RWPE2 (cell line): ENCODE data around the gene PRR36.
A peak's percentile ranks its signal among the peaks of the same experiment; 100 is the strongest.

Experiments used
- ATAC-seq: fragments of 200-7000 bp; cut with Tn5 transposase; 3 replicates; pipeline ENCODE4 v1.9.1; 2021; ENCODE audit warnings: low read depth
- DNase-seq: peaks from one replicate; pipeline ENCODE4 v3.0.0-alpha.2; 2020; ENCODE audit warnings: low spot score
- H3K27ac ChIP-seq: fragments of 450-650 bp; 2 replicates; pipeline ENCODE4 v1.5.1; 2017; ENCODE audit warnings: mild to moderate bottlenecking; ENCODE audit not compliant: poor library complexity, severe bottlenecking
- H3K27me3 ChIP-seq: fragments of 250-450 bp; sonication (Bioruptor Pico); 2 replicates; pipeline ENCODE4 v1.5.1; 2021; ENCODE audit warnings: mild to moderate bottlenecking, moderate library complexity; ENCODE audit not compliant: insufficient read depth, poor library complexity, severe bottlenecking
- H3K36me3 ChIP-seq: fragments of 250-450 bp; sonication (Bioruptor Pico); 2 replicates; pipeline ENCODE4 v1.5.1; 2020; ENCODE audit warnings: low read depth, mild to moderate bottlenecking, moderate library complexity
- H3K4me1 ChIP-seq: fragments of 250-450 bp; sonication (Bioruptor Pico); 2 replicates; pipeline ENCODE4 v1.5.1; 2021; ENCODE audit warnings: mild to moderate bottlenecking, moderate library complexity; ENCODE audit not compliant: insufficient read depth, poor library complexity, severe bottlenecking
- H3K4me3 ChIP-seq: fragments of 250-450 bp; sonication (Bioruptor Pico); 2 replicates; pipeline ENCODE4 v1.5.1; 2021; ENCODE audit warnings: mild to moderate bottlenecking, moderate library complexity; ENCODE audit not compliant: severe bottlenecking
- H3K9me3 ChIP-seq: fragments of 250-450 bp; sonication (Bioruptor Pico); 2 replicates; pipeline ENCODE4 v1.5.1; 2021; ENCODE audit warnings: mild to moderate bottlenecking, moderate library complexity; ENCODE audit not compliant: severe bottlenecking
- CTCF ChIP-seq: fragments of 450-650 bp; IDR thresholded peaks from one replicate; pipeline ENCODE4 v1.5.1; 2017; ENCODE audit warnings: mild to moderate bottlenecking, moderate library complexity; ENCODE audit not compliant: poor library complexity, severe bottlenecking

PRR36 gene

GRCh38 chr19:7839476-7839875 is 34.7 kb downstream of the PRR36 start:
- Histone ChIP-seq H3K36me3 (no peaks in the 10 kb centered on the region), H3K27me3 (no peaks in the 10 kb centered on the region), H3K9me3 (no peaks in the 10 kb centered on the region), H3K27ac (no peak overlapping the region), H3K4me1 (peaks cover 13% of the 10 kb centered on the region), H3K4me3 (no peak overlapping the region)
- DNase-seq, result no peak
- ATAC-seq, result no peak
- no peak for TF ChIP-seq CTCF

DNA sequence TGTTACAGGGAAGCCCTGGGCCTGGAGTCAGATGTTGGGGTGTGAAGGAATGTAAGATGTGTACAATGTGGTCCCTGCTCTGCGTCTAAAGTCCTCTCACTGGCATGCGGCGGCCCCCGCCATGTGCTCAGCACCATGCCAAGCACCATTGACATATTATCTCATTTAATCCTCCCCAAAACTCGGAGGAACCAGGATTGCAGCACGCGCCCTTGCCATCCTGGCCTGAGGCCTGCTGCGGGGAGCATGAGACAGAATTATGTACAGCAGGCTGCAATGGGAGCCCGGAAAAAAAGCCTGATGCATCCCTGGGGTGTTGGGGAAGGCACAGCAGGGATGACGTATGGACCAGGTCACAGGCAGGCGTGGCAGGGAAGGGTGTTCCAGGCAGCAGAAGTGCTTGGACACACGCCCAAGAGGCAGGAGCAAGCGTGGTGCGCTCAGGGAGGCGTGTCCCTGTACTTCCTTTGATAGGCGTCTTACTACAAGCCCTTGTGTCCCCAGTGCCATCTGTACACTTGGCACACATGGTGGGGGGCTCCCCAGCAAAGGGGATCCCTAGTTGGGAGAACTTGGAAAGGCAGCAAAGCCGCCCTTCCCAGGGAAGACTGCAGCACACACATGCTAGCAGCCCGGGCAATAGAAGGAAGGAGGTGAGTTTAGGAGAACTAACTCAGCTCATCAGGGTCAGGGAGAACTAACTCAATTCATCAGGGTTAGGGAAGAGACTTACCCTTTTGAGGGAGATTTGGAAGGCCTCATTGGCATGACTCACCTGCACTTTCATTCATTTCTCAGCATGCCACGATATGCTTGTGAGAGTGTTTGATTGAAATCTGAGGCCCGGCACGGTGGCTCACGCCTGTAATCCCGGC is 40.7 kb downstream of the PRR36 start:
- peaks cover 30% of the 10 kb centered on the region for H3K4me1 ChIP-seq
- H3K36me3 ChIP-seq, result no peaks in the 10 kb centered on the region
- peak; percentile 96 for DNase-seq
- peak; percentile 55 for ATAC-seq
- no peak overlapping the region for H3K4me3 ChIP-seq
- no peaks in the 10 kb centered on the region for H3K27me3 ChIP-seq
- H3K27ac ChIP-seq, result peak overlapping the region; percentile 88
- H3K9me3 ChIP-seq, result no peaks in the 10 kb centered on the region
- no peak for TF ChIP-seq CTCF

GRCh38 chr19:7832781-7833180 is 41.4 kb downstream of the PRR36 start:
- no peak overlapping the region for H3K4me3 ChIP-seq
- peak overlapping the region; percentile 88 for H3K27ac ChIP-seq
- DNase-seq (no peak), ATAC-seq (no peak)
- peaks cover 25% of the 10 kb centered on the region for H3K4me1 ChIP-seq
- TF ChIP-seq CTCF, result no peak
- H3K9me3 ChIP-seq, result no peaks in the 10 kb centered on the region
- no peaks in the 10 kb centered on the region for H3K36me3 ChIP-seq
- H3K27me3 ChIP-seq, result no peaks in the 10 kb centered on the region

- Histone ChIP-seq H3K4me3 (no peak overlapping the region), H3K27ac (peak overlapping the region; percentile 88), H3K36me3 (no peaks in the 10 kb centered on the region), H3K4me1 (peaks cover 20% of the 10 kb centered on the region), H3K27me3 (no peaks in the 10 kb centered on the region), H3K9me3 (no peaks in the 10 kb centered on the region)
- ATAC-seq, result no peak
- no peak for TF ChIP-seq CTCF
- DNase-seq, result no peak
Observed at GRCh38 chr19:7832009-7832408, 42.2 kb downstream of the PRR36 start.

DNA sequence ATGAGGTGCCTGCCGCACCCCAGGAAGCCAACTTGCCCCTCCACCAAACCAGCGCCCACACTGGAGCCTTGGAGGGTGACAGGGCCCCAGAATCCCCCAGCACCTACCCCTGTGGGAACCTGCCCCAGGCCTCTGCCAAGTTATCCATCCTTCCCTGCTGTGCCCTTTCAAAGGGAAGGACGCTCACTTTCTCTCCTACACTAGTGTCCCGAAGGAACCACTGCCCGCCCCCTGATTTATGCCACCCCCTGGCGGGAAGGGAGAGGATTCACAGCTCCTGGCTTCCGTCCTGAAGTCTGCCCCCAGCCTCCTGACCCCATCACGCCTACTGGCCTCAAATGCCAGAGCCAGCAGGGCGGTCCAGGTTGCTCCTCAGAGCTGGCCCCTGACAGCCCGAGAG is 42.7 kb downstream of the PRR36 start:
- Histone ChIP-seq H3K27ac (peak overlapping the region; percentile 88), H3K4me3 (no peak overlapping the region), H3K27me3 (no peaks in the 10 kb centered on the region), H3K4me1 (peaks cover 20% of the 10 kb centered on the region), H3K9me3 (no peaks in the 10 kb centered on the region), H3K36me3 (no peaks in the 10 kb centered on the region)
- TF ChIP-seq CTCF, result peak; percentile 50
- no peak for DNase-seq
- ATAC-seq, result no peak
